Testis (tissue), 3 donors: Measurements from ENCODE around the gene COPS7A. TPM values are rescaled to one million over a fixed set of nuclear protein-coding genes. Genes with fewer than 3 reads are reported as not detected.
"Not testable (repeated sequence)": the region's sequence is repeated elsewhere in the genome, so short reads cannot be mapped to it uniquely, and the experiment has no call there.

Source experiments
- DNase-seq: peaks from one replicate; pipeline ENCODE4 v3.0.0-alpha.2; 2019
- H3K27ac ChIP-seq, 2 donors: fragments of 200-600 bp; sonication (generic); one replicate each; pipeline ENCODE4 v1.5.1; 2019
- H3K27me3 ChIP-seq: fragments of 200-600 bp; sonication (generic); one replicate; pipeline ENCODE4 v1.5.1; 2019
- H3K36me3 ChIP-seq: fragments of 200-600 bp; sonication (generic); one replicate; pipeline ENCODE4 v1.5.1; 2017; ENCODE audit warnings: low read depth; ENCODE audit errors: missing control alignments
- H3K4me1 ChIP-seq: fragments of 200-600 bp; sonication (generic); one replicate; pipeline ENCODE4 v1.5.1; 2019
- H3K4me3 ChIP-seq, 2 donors: fragments of 200-600 bp; sonication (generic); one replicate each; pipeline ENCODE4 v1.5.1; 2017 to 2019
- H3K9me3 ChIP-seq: fragments of 200-600 bp; sonication (generic); one replicate; pipeline ENCODE4 v1.5.1; 2017
- POLR2A ChIP-seq: fragments of 450-650 bp; IDR thresholded peaks from one replicate; pipeline ENCODE4 v1.6.1; 2017; ENCODE audit warnings: antibody characterized with exemption, mild to moderate bottlenecking, moderate library complexity
- WGBS, 2 donors: methylation state at CpG; one replicate each; pipeline ENCODE4 v1.1.5; 2018; 5-methylcytosine and 5-hydroxymethylcytosine counted together
- intact Hi-C: fragments of 100-400 bp; cut with DNase I; formaldehyde crosslinking; loops from one replicate; pipeline ENCODE4 v1.15.1; 2023; ENCODE audit warnings: low total_unique reads
- polyA plus RNA-seq: library from polyadenylated mRNA; stranded (reverse); fragments of 350-450 nt; fragmentation: Illumina TruSeq; extraction: RNeasy Lipid Tissue Mini Kit (QIAGEN cat#74804); gene quantifications from one replicate; pipeline ENCODE4 v1.2.3, GENCODE V29; 2014; ENCODE audit warnings: low read depth, low replicate concordance; ENCODE audit not compliant: insufficient read depth
- total RNA-seq, 2 donors: library from RNA; depleted of rRNA; stranded (reverse); fragments of >200 nt; gene quantifications; one replicate each; pipeline ENCODE4 v1.2.3, GENCODE V29; 2016
- TF ChIP-seq, protein P1 (sequence below), 3 experiments: fragments of 450-650 bp in 2 of 3; fragments of 200-600 bp in 1 of 3; sonication (generic) in 1 of 3; IDR thresholded peaks; one replicate each; pipeline ENCODE4 v1.5.1; 2016 to 2019; ENCODE audit warnings: antibody characterized with exemption in 3 of 3, mild to moderate bottlenecking in 2 of 3, moderate library complexity in 1 of 3

The COPS7A gene
- total and polyA plus RNA-seq, 3 donors from 2014 or later: 68.3 to 82.4 (median 69.4) TPM

GRCh38 chr12:6730169-6730568, 6.3 kb downstream of the COPS7A start:
- Histone ChIP-seq H3K27me3 (no peaks in the 10 kb centered on the region), H3K4me1 (no peaks in the 10 kb centered on the region), H3K36me3 (no peaks in the 10 kb centered on the region), H3K9me3 (no peaks in the 10 kb centered on the region), H3K4me3 (no peak overlapping the region), H3K27ac (no peak overlapping the region)
- TF ChIP-seq, protein P1, sequence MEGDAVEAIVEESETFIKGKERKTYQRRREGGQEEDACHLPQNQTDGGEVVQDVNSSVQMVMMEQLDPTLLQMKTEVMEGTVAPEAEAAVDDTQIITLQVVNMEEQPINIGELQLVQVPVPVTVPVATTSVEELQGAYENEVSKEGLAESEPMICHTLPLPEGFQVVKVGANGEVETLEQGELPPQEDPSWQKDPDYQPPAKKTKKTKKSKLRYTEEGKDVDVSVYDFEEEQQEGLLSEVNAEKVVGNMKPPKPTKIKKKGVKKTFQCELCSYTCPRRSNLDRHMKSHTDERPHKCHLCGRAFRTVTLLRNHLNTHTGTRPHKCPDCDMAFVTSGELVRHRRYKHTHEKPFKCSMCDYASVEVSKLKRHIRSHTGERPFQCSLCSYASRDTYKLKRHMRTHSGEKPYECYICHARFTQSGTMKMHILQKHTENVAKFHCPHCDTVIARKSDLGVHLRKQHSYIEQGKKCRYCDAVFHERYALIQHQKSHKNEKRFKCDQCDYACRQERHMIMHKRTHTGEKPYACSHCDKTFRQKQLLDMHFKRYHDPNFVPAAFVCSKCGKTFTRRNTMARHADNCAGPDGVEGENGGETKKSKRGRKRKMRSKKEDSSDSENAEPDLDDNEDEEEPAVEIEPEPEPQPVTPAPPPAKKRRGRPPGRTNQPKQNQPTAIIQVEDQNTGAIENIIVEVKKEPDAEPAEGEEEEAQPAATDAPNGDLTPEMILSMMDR (IDR thresholded peaks at IDR 0.05): no peak
- TF ChIP-seq POLR2A: no peak
- no peak for DNase-seq
- WGBS, 2 donors: 91 to 97% methylated on average over 8 of the region's 8 CpGs
- intact Hi-C loops: no loop called here

GRCh38 chr12:6734506-6735387, 10.9 kb downstream of the COPS7A start:
- Histone ChIP-seq H3K27ac (no peak overlapping the region), H3K4me3 (no peak overlapping the region), H3K27me3 (no peaks in the 10 kb centered on the region), H3K4me1 (no peaks in the 10 kb centered on the region), H3K9me3 (no peaks in the 10 kb centered on the region), H3K36me3 (no peaks in the 10 kb centered on the region)
- intact Hi-C loops: no loop called here
- WGBS, 2 donors: 71 to 73% methylated on average over 10 of the region's 10 CpGs
- DNase-seq: no peak
- TF ChIP-seq POLR2A: no peak
- TF ChIP-seq, protein P1 (IDR thresholded peaks at IDR 0.05): no peak

- no peak overlapping the region for H3K4me3 ChIP-seq
- no peaks in the 10 kb centered on the region for H3K27me3 ChIP-seq
- no peaks in the 10 kb centered on the region for H3K4me1 ChIP-seq
- H3K27ac ChIP-seq: no peak overlapping the region
- intact Hi-C loops: no loop called here
- peak; percentile 82 for DNase-seq
- 41 to 52% methylated on average over 8 of the region's 8 CpGs for WGBS, 2 donors
- TF ChIP-seq, protein P1 (IDR thresholded peaks at IDR 0.05): peak in 2 of 3 experiments; percentile 63 to 64
- TF ChIP-seq POLR2A: no peak
- no peaks in the 10 kb centered on the region for H3K36me3 ChIP-seq
- H3K9me3 ChIP-seq: no peaks in the 10 kb centered on the region
These were observed 11.8 kb downstream of the COPS7A start for GRCh38 chr12:6735448-6736191.

- 93 to 94% methylated on average over 5 of the region's 5 CpGs for WGBS, 2 donors
- intact Hi-C loops: no loop called here
- Histone ChIP-seq H3K36me3 (no peaks in the 10 kb centered on the region), H3K27me3 (no peaks in the 10 kb centered on the region), H3K27ac (no peak overlapping the region), H3K4me1 (no peaks in the 10 kb centered on the region), H3K4me3 (no peak overlapping the region), H3K9me3 (no peaks in the 10 kb centered on the region)
- no peak for TF ChIP-seq POLR2A
- TF ChIP-seq, protein P1 (IDR thresholded peaks at IDR 0.05): no peak
- DNase-seq: no peak
These were observed 12.9 kb downstream of the COPS7A start for GRCh38 chr12:6736754-6737153.

GRCh38 chr12:6742080-6742479, 18.2 kb downstream of the COPS7A start:
- H3K4me1 ChIP-seq, DNase-seq, intact Hi-C loops, H3K9me3 ChIP-seq, H3K4me3 ChIP-seq, H3K27ac ChIP-seq, H3K36me3 ChIP-seq, H3K27me3 ChIP-seq: not testable (repeated sequence)
- 67 to 73% methylated on average over 12 of the region's 12 CpGs for WGBS, 2 donors
